H1 (cell line): ENCODE measurements around the gene PXK.

ENCODE experiments used
- SIRT6 ChIP-seq: IDR thresholded peaks from one replicate; pipeline ENCODE4 v1.7.1; 2012; ENCODE audit warnings: low read length, inconsistent platforms
- TEAD4 ChIP-seq: IDR thresholded peaks from 2 replicates; pipeline ENCODE4 v1.6.1; 2012; ENCODE audit warnings: low read depth, low read length, inconsistent platforms, mixed read lengths

- TF ChIP-seq SIRT6, result no peak
- TF ChIP-seq TEAD4, result no peak
Measured at GRCh38 chr3:58379351-58380073, 46.8 kb downstream of the PXK start.
